ENCODE data around the gene SIRT7.

The SIRT7 gene

DNA sequence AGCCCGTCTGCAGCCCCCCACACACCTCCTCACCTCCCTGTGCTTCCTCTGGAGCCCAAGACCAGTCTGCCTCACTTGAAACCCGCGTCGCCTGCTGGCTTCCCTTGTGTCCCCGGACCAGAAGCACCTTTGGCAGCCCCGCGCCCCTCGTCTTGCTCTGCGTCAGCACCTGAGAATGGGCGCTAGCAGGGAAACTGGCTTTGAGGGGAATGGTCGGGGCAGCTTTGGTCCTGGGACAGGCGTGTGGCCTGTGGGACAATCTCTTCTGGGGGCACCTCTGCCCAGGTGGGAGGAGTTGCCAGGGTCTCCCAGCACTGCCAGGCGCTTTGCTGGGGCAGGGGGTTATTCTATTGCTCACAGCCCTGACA, 13.2 kb upstream of the SIRT7 start:
- no peak for TF ChIP-seq Cebpa-rat (IDR thresholded peaks at IDR 0.05)
- Histone ChIP-seq H3K9me3 (replicated peaks in 1 of 11) (no peaks in the 10 kb centered on the region), H3K27me3 (peaks cover 15 to 24% (median 19%) of the 10 kb centered on the region in 11 experiments), H3K4me2 (peak overlapping the region in 10 of 11 experiments; percentile 16 to 97 (median 61); a peak in 19 of 22 replicates), H3K4me1 (peaks cover 28 to 81% (median 64%) of the 10 kb centered on the region in 10 experiments), H4K20me1 (peaks cover 1 to 82% (median 27%) of the 10 kb centered on the region in 11 experiments; a peak in 14 of 22 replicates), H3K36me3 (peaks cover 0 to 31% (median 18%) of the 10 kb centered on the region in 11 experiments; a peak in 11 of 22 replicates), H3K9ac (peak overlapping the region in 2 of 11 experiments; percentile 38 to 52; a peak in 2 of 22 replicates), H3K4me3 (no peak overlapping the region), H3K27ac (no peak overlapping the region)

DNA sequence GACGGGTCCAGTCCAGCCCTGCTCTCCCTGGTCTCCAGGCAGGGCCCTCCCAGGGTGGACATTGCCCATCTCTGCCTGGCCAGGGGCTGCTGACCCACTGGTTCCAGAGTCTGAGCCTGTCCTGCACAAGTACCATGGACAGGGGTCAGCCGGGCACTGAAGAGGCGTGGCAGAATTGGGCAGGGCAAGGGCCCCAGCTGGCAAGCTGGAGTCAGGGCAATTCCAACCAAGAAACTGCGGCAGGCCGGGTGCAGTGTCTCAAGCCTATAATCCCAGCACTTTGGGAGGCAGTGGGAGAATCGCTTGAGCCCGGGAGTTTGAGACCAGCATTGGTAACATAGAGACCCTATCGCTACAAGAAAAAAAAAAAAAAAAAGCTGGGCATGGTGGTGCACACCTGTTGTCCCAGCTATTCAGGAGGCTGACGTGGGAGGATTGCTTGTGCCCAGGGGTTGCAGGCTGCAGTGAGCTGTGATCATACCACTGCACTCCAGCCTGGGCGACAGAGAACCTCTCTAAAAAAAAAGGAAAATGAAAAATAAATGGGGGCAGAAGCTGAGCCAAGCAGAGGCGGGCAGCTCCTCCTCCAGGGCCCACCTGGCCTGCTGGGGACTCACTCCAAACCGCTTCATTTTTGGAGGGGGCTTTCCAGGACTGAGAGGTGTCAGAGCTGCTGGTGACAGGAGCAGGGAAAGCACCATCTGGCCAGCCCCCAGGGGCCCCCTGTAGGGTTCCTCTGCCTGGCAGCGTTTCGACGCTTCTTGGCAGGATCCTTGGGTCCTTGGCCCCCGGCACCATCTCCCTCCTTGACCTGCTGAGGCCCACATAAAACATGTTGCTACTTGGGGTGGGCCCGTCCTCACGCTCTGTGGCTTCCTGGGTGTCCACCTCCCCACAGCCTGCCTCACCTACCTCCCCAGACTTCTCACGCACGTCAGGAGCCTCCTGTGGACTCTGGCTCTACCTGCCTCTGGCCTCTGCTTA, 12.5 kb upstream of the SIRT7 start:
- Histone ChIP-seq H3K36me3 (peaks cover 0 to 28% (median 18%) of the 10 kb centered on the region in 11 experiments; a peak in 11 of 22 replicates), H3K9me3 (replicated peaks in 1 of 11) (no peaks in the 10 kb centered on the region), H3K4me1 (peaks cover 29 to 81% (median 64%) of the 10 kb centered on the region in 10 experiments), H4K20me1 (peaks cover 8 to 83% (median 27%) of the 10 kb centered on the region in 11 experiments; a peak in 15 of 22 replicates), H3K27ac (no peak overlapping the region), H3K9ac (peak overlapping the region in 3 of 11 experiments; percentile 32 to 52 (median 38); a peak in 3 of 22 replicates), H3K4me3 (no peak overlapping the region), H3K4me2 (peak overlapping the region in 10 of 11 experiments; percentile 16 to 97 (median 61); a peak in 18 of 22 replicates), H3K27me3 (peaks cover 15 to 24% (median 19%) of the 10 kb centered on the region in 11 experiments)
- TF ChIP-seq Cebpa-rat (IDR thresholded peaks at IDR 0.05): no peak

DNA sequence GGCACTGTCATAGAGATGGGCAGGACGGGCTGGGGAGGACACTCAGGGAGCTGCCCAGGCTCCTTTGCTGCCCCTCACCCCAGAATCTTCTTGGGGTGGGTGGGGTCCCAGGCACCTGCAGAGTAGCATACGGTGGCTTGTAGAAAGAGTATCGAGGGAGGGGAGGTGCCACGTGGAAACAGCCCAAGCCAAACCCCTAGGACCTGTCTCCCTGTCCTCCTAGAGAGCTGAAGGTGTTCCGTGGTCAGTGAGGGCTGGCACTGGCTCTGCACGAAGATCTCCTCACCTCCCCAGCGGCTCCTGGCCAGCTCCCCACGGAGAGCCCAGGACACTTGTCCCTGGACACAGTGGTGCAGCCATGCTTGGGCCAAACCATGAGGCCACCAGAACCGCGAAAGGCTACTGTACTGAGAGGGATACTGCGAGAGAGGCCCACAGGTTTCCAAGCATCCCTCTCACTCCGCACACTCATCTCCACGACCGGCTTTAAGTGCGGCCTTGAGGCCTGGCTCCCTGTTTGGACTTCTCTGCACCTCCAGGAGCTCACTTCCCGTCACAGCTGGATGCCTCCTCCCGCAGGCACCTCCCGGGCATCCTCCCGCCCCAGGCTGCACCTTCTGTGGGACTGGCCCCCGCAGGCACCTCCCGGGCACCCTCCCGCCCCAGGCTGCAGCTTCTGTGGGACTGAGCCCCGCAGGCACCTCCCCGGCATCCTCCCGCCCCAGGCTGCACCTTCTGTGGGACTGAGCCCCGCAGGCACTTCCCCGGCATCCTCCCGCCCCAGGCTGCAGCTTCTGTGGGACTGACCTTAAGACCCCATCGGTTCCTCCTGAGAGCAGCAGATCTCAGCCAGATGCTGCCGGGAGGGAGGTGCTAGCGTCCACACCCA, 11.5 kb upstream of the SIRT7 start:
- TF ChIP-seq Cebpa-rat (IDR thresholded peaks at IDR 0.05): no peak
- Histone ChIP-seq H3K27me3 (peaks cover 15 to 24% (median 19%) of the 10 kb centered on the region in 11 experiments), H3K36me3 (peaks cover 0 to 20% (median 15%) of the 10 kb centered on the region in 11 experiments; a peak in 11 of 22 replicates), H3K4me2 (peak overlapping the region; percentile 88 to 98 (median 97)), H3K4me1 (peaks cover 38 to 81% (median 65%) of the 10 kb centered on the region in 10 experiments), H3K9me3 (replicated peaks in 1 of 11) (no peaks in the 10 kb centered on the region), H3K4me3 (peak overlapping the region in 6 of 10 experiments; percentile 91 to 98 (median 94); a peak in 9 of 20 replicates), H3K27ac (no peak overlapping the region), H4K20me1 (peaks cover 10 to 81% (median 23%) of the 10 kb centered on the region in 11 experiments; a peak in 17 of 22 replicates), H3K9ac (peak overlapping the region in 5 of 11 experiments; percentile 94 to 99 (median 97); a peak in 11 of 22 replicates)

DNA sequence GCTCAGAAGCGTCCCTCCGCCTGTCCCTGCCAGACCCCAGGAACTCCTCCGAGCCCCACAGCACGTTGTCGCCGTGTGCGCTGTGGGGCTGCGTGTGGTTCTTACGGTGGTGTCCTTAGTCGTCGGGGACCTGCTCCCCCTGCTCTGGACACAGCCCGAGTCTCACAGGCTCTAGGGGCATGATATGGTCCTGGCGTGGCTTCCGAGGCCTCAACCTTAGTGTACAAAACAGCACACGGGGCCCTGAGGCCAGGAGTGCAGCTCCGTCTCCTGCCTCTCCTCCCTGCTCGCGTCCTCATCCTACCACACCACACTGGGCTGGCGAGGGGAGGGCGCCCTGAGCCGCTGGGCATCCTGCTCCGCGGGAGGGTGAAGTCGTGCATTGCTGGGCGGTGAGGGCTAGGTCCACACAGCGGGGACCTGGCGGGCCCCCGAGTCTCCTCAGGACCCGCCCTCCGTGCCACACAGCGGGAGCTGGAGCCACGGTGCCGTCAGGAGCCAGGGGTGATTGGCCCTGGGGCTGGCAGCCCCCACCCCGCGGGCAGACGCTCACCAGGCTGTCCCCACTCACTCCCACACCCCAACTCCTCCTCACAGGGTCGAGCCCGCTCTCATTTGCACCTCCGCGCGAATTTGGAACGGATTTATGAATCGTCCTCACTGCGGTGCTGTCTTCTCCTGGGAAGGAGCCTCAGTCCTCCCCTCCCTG, 10.7 kb upstream of the SIRT7 start:
- H3K27ac ChIP-seq: peak overlapping the region in 10 of 11 experiments; percentile 93 to 99 (median 98); a peak in 18 of 22 replicates
- TF ChIP-seq Cebpa-rat (IDR thresholded peaks at IDR 0.05): no peak

DNA sequence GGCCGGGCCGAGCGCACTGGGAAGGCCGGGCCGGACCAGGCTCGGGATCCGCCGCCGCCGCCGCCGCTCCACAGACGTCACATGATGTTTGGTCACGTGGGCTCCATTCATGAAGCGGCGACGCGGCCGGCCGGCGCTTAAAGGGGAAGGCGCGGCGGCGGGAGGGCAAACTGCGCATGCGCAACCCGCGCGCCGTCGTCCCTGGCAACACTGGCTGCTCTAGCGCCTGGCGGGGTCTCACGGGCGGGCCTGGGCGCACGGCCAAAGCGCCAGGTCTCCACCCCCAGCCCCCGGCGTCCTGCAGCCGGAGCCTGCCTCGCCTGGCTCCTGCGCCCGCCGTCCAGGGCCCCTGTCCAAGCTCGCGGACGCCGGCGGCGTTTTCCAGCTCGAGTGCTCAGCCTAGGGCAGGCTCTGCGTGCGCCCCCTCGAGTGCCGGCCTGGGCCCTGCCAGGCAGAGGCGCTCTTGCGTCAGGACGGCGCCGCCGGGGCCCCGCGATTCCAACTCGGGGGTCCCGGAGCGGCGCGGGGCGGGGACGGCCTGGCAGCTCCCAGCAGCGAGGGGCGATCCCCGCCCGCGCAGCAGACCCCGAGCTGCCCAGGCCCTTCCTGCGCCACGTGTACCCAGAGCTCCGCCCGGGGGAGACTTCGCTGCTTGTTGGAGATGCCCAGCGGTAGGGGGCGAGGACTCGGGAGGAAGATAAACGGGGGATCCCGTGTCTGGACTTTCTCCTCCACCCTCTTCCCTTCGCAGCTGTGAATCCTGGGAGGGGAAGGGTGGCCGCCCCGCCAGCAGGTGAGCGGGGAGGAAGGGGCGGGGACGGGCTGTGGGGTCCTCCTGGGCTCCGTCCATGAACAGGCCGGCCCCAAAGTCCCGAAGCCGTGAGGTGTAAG, 9.9 kb upstream of the SIRT7 start, which contains the start of gene MAFG:
Gene MAFG, minus strand, starts transcription at position 83 of the 891 bp plus-strand sequence. CDS start 4,550 bp downstream, outside the sequence.
- Histone ChIP-seq H3K4me2 (peak within 1 kb of the TSS; percentile 98 to 100 (median 100)), H4K20me1 (peaks cover 10 to 72% (median 33%) of the 10 kb centered on the region in 11 experiments; a peak in 18 of 22 replicates), H3K9ac (peak within 1 kb of the TSS; percentile 89 to 99 (median 96)), H3K4me1 (peaks cover 52 to 84% (median 77%) of the 10 kb centered on the region in 10 experiments), H3K4me3 (peak within 1 kb of the TSS; percentile 91 to 99 (median 94)), H3K27ac (peak within 1 kb of the TSS; percentile 88 to 99 (median 98)), H3K9me3 (replicated peaks in 1 of 11) (no peaks in the 10 kb centered on the region), H3K36me3 (peaks cover under 1 to 6% (median 1%) of the 10 kb centered on the region in 11 experiments; a peak in 19 of 22 replicates), H3K27me3 (peaks cover 15 to 24% (median 19%) of the 10 kb centered on the region in 11 experiments)
- TF ChIP-seq Cebpa-rat (IDR thresholded peaks at IDR 0.05): no peak

More for the DNA sequence above, 10.7 kb upstream of the SIRT7 start:
- Histone ChIP-seq H4K20me1 (peaks cover 10 to 74% (median 27%) of the 10 kb centered on the region in 11 experiments; a peak in 17 of 22 replicates), H3K4me2 (peak overlapping the region; percentile 88 to 98 (median 97)), H3K9ac (peak overlapping the region; percentile 89 to 99 (median 96)), H3K4me1 (peaks cover 46 to 84% (median 71%) of the 10 kb centered on the region in 10 experiments), H3K27me3 (peaks cover 15 to 24% (median 19%) of the 10 kb centered on the region in 11 experiments), H3K4me3 (peak overlapping the region; percentile 91 to 99 (median 94)), H3K9me3 (replicated peaks in 1 of 11) (no peaks in the 10 kb centered on the region), H3K36me3 (peaks cover 0 to 13% (median 8%) of the 10 kb centered on the region in 11 experiments; a peak in 9 of 22 replicates)

DNA sequence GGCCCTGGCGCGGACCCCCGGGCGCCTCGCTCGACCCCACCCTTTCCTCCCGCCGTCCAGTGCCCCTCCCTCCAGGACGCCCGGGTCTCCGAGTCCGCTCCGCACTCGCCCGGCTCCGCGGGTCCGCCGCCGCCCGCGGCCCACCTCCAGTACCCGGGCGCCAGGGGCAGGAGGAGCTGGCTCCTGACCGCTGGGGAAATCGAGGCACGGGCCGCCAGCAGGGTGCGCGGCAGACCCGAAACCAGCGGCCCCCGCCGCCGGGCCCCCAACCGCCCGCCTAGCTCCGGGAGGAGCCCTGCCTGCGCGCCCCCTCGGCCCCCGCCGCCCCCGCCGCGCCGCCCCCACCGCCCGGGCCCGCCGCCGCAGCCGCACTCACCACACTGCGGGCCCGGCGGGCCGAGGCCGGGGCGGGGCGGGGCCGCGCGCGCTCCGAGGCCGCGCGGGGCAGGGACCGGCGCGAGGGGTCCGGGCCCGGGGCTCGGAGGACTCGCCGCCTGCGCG, 9.2 kb upstream of the SIRT7 start:
- TF ChIP-seq Cebpa-rat (IDR thresholded peaks at IDR 0.05): no peak
- Histone ChIP-seq H3K4me1 (peaks cover 59 to 85% (median 80%) of the 10 kb centered on the region in 10 experiments), H3K27ac (peak overlapping the region; percentile 88 to 99 (median 98))

More for the DNA sequence above, 9.2 kb upstream of the SIRT7 start:
- Histone ChIP-seq H3K9me3 (replicated peaks in 1 of 11) (no peaks in the 10 kb centered on the region), H3K9ac (peak overlapping the region; percentile 89 to 99 (median 96)), H3K4me2 (peak overlapping the region; percentile 98 to 100 (median 100)), H4K20me1 (peaks cover 13 to 72% (median 40%) of the 10 kb centered on the region in 11 experiments; a peak in 20 of 22 replicates), H3K36me3 (peaks cover 7 to 8% (median 8%) of the 10 kb centered on the region in 11 experiments), H3K27me3 (peaks cover 15 to 24% (median 19%) of the 10 kb centered on the region in 11 experiments), H3K4me3 (peak overlapping the region; percentile 91 to 99 (median 94))
